Measurements from ENCODE around the gene TAS2R8. TPM values are rescaled to one million over a fixed set of nuclear protein-coding genes. Genes with fewer than 3 reads are reported as not detected.

Gene TAS2R8
- total RNA-seq, 4 donors from 2014 or later = not detected

DNA sequence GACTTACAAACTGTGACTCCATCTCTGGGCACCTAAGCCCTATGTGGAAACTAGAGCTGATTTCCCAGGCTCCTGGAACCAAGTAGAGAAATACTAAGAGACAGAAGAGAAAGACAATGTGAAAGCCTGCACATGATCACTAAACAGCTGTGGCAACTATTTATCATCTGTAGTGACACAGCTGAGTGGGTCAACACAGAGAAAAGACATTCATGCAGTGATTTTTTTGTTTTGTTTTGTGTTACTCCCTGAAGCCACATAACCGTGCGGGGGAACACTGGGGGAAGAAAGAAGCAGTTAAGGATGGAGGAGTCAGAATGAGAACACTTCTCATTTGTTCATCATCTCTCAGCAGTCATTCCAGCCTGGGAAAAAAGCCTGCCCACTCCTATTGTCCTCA, 40.7 kb upstream of the TAS2R8 start:
- Histone ChIP-seq H3K27ac (no peak overlapping the region), H3K4me3 (no peak overlapping the region), H3K36me3 (peaks cover 0 to 40% of the 10 kb centered on the region in 2 donors), H3K9me3 (no peaks in the 10 kb centered on the region), H3K27me3 (no peaks in the 10 kb centered on the region), H3K4me1 (no peaks in the 10 kb centered on the region)
- 28 to 38% methylated on average over 2 of the region's 2 CpGs for WGBS, 2 donors (ENCODE audit: low coverage in 1 of 2)
- no peak for TF ChIP-seq EP300 (IDR thresholded peaks at IDR 0.05)
- TF ChIP-seq, protein P1, sequence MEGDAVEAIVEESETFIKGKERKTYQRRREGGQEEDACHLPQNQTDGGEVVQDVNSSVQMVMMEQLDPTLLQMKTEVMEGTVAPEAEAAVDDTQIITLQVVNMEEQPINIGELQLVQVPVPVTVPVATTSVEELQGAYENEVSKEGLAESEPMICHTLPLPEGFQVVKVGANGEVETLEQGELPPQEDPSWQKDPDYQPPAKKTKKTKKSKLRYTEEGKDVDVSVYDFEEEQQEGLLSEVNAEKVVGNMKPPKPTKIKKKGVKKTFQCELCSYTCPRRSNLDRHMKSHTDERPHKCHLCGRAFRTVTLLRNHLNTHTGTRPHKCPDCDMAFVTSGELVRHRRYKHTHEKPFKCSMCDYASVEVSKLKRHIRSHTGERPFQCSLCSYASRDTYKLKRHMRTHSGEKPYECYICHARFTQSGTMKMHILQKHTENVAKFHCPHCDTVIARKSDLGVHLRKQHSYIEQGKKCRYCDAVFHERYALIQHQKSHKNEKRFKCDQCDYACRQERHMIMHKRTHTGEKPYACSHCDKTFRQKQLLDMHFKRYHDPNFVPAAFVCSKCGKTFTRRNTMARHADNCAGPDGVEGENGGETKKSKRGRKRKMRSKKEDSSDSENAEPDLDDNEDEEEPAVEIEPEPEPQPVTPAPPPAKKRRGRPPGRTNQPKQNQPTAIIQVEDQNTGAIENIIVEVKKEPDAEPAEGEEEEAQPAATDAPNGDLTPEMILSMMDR (IDR thresholded peaks at IDR 0.05) = no peak
- TF ChIP-seq POLR2AphosphoS5 (IDR thresholded peaks at IDR 0.05) = no peak
- no peak for TF ChIP-seq POLR2A (IDR thresholded peaks at IDR 0.05)
- ATAC-seq = no peak

DNA sequence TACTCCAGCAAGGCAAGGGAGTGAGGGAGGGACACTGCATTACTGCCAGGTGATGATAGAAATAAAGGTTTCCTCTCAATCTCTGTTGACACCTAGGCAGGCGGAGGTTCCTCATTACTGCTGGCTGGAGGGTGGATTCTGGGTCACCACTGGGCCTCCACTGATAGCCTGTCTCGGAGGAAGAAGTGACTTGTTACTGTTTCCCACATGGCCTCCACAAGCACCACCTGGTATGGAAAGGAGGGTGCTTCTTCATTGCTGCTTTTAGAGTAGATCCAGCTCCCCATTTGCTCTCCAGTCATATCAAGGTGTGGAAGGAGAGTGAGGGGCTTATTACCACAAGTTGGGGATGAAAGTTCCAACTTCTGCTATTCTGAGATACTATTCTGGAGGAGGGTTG, 35.8 kb upstream of the TAS2R8 start:
- H3K9me3 ChIP-seq = no peaks in the 10 kb centered on the region
- no peak overlapping the region for H3K4me3 ChIP-seq
- TF ChIP-seq EP300 (IDR thresholded peaks at IDR 0.05) (no peak), POLR2A (IDR thresholded peaks at IDR 0.05) (no peak)
- ATAC-seq = no peak
- H3K27me3 ChIP-seq = no peaks in the 10 kb centered on the region
- no peaks in the 10 kb centered on the region for H3K4me1 ChIP-seq
- H3K36me3 ChIP-seq = peaks cover 0 to 32% of the 10 kb centered on the region in 2 donors
- no peak overlapping the region for H3K27ac ChIP-seq
- WGBS, 2 donors (ENCODE audit: low coverage in 1 of 2) = 80 to 100% methylated on average over 1 of the region's 2 CpGs

DNA sequence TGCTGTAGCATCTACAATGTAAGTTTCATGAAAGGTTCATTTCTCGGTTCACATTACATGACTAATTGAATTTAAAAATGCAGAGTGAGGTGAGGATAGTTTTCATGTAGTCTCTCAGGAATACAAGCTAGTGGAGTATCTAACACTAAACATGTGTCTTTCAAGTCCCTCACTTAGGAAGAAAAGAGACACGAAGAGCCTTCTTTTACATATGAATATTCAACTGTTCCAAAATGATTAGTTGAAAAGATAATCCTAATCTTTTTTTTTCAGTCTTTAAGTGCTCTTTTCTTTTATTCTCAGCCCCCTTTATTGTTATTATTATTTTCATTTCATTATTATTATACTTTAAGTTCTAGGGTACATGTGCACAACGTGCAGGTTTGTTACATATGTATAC, 31.4 kb upstream of the TAS2R8 start:
- WGBS, 2 donors (ENCODE audit: low coverage in 1 of 2) = 74 to 87% methylated on average over 3 of the region's 3 CpGs
- H3K27ac ChIP-seq = no peak overlapping the region
- no peak overlapping the region for H3K4me3 ChIP-seq
- no peak for ATAC-seq
- H3K4me1 ChIP-seq = no peaks in the 10 kb centered on the region
- peaks cover 0 to 8% of the 10 kb centered on the region in 2 donors for H3K36me3 ChIP-seq
- no peak for TF ChIP-seq EP300 (IDR thresholded peaks at IDR 0.05)
- TF ChIP-seq, protein P1 (IDR thresholded peaks at IDR 0.05) = no peak
- TF ChIP-seq POLR2A (IDR thresholded peaks at IDR 0.05) = no peak
- no peak for TF ChIP-seq POLR2AphosphoS5 (IDR thresholded peaks at IDR 0.05)
- peaks cover 0 to 7% (median 0%) of the 10 kb centered on the region in 3 donors for H3K9me3 ChIP-seq
- H3K27me3 ChIP-seq = no peaks in the 10 kb centered on the region

DNA sequence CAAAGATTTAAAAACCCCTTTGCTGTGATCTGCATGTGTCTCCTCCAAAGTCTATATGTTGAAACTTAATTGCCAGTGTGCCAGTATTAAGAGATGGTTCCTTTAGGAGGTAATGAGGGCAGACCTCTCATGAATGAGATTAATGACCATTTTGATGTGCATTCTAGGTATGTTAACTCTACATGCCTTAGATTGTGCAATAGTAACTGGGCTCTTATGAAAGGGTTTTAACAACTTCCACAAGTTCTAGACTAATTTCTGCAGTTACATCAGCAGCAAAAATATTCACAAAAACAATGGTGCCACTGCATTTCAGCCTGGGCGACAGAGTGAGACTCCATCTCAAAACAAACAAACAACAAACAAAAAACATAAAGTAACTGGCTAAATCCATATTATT, 22.9 kb upstream of the TAS2R8 start:
- TF ChIP-seq EP300 (IDR thresholded peaks at IDR 0.05) (no peak), POLR2AphosphoS5 (IDR thresholded peaks at IDR 0.05) (no peak), POLR2A (IDR thresholded peaks at IDR 0.05) (no peak)
- TF ChIP-seq, protein P1 (IDR thresholded peaks at IDR 0.05) = no peak
- Histone ChIP-seq H3K36me3 (no peaks in the 10 kb centered on the region), H3K4me1 (no peaks in the 10 kb centered on the region), H3K9me3 (no peaks in the 10 kb centered on the region), H3K4me3 (no peak overlapping the region), H3K27ac (no peak overlapping the region), H3K27me3 (no peaks in the 10 kb centered on the region)
- ATAC-seq = no peak
- 83 to 100% methylated on average over 1 of the region's 1 CpG for WGBS, 2 donors (ENCODE audit: low coverage in 1 of 2)

DNA sequence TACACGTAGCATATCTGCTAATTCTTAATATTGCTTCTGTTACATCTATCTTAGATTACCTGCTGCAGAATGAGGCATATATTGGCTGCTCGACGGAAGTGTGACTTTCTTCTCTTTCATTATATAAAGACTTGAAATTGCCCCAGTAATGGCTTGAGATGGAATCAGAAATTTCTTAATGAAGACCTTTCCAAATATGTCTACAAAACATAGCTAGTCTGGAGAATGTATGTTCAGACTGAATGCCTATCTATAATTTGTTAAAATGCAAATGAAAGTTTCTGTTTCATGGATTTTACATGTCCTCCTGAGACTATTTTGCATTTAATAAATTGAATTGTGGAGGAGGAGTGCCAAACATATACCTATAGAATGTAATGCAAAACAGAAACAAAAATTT, 19.2 kb upstream of the TAS2R8 start, which contains the start of gene TAS2R10:
TSS of gene TAS2R10 (minus strand) at position 101 of the 400 bp plus-strand sequence. CDS start at position 12, 89 bp downstream.
- Histone ChIP-seq H3K27ac (no peak within 1 kb of the TSS), H3K36me3 (no peaks in the 10 kb centered on the region), H3K27me3 (no peaks in the 10 kb centered on the region), H3K4me3 (no peak within 1 kb of the TSS), H3K9me3 (no peaks in the 10 kb centered on the region), H3K4me1 (no peaks in the 10 kb centered on the region)
- 85 to 100% methylated on average over 3 of the region's 3 CpGs for WGBS, 2 donors (ENCODE audit: low coverage in 1 of 2)
- no peak for ATAC-seq
- TF ChIP-seq POLR2AphosphoS5 (IDR thresholded peaks at IDR 0.05) = no peak
- TF ChIP-seq, protein P1 (IDR thresholded peaks at IDR 0.05) = no peak
- no peak for TF ChIP-seq EP300 (IDR thresholded peaks at IDR 0.05)
- no peak for TF ChIP-seq POLR2A (IDR thresholded peaks at IDR 0.05)
